GM10847 (cell line): ENCODE measurements around the gene SIT1.

Experiments used
- POLR2A ChIP-seq: IDR thresholded peaks from 2 replicates; pipeline ENCODE4 v1.6.1; 2011; ENCODE audit not compliant: insufficient read length; ENCODE audit errors: extremely low read depth

SIT1 gene

GRCh38 chr9:35656348-35656747, 5.6 kb upstream of the SIT1 start:
- TF ChIP-seq POLR2A, result no peak

GRCh38 chr9:35653611-35654010, 2.9 kb upstream of the SIT1 start:
- TF ChIP-seq POLR2A, result no peak

- no peak for TF ChIP-seq POLR2A
Measured at GRCh38 chr9:35652829-35653209, 2.1 kb upstream of the SIT1 start.

- no peak for TF ChIP-seq POLR2A
Measured at GRCh38 chr9:35651956-35652828, 1.5 kb upstream of the SIT1 start.

- TF ChIP-seq POLR2A, result no peak
Measured at GRCh38 chr9:35649431-35650340, 1.0 kb downstream of the SIT1 start.

GRCh38 chr9:35646533-35647265, 4.0 kb downstream of the SIT1 start:
- peak; percentile 71 for TF ChIP-seq POLR2A

GRCh38 chr9:35646153-35646532, 4.6 kb downstream of the SIT1 start:
- no peak for TF ChIP-seq POLR2A

GRCh38 chr9:35643046-35643445, 7.7 kb downstream of the SIT1 start:
- no peak for TF ChIP-seq POLR2A

- no peak for TF ChIP-seq POLR2A
Measured at GRCh38 chr9:35639631-35640030, 11.1 kb downstream of the SIT1 start.

GRCh38 chr9:35636135-35636876, 14.4 kb downstream of the SIT1 start:
- no peak for TF ChIP-seq POLR2A

- no peak for TF ChIP-seq POLR2A
Measured at GRCh38 chr9:35635730-35636129, 15.0 kb downstream of the SIT1 start.

- no peak for TF ChIP-seq POLR2A
Measured at GRCh38 chr9:35629597-35629996, 21.1 kb downstream of the SIT1 start.

GRCh38 chr9:35628389-35628991, 22.2 kb downstream of the SIT1 start:
- no peak for TF ChIP-seq POLR2A

- no peak for TF ChIP-seq POLR2A
Measured at GRCh38 chr9:35627575-35627974, 23.2 kb downstream of the SIT1 start.
